Glomerular endothelial cell (primary cell): ENCODE results near the gene NKPD1. TPM values are rescaled to one million over a fixed set of nuclear protein-coding genes. Genes with fewer than 3 reads are reported as not detected.
A peak's percentile ranks its signal among the peaks of the same experiment; 100 is the strongest.

Source experiments
- DNase-seq: peaks from one replicate; pipeline ENCODE4 v3.0.0-alpha.2; 2011; ENCODE audit warnings: low read depth, low spot score; ENCODE audit errors: extremely low read depth
- total RNA-seq: library from RNA; depleted of rRNA; stranded (reverse); fragments of >200 nt; gene quantifications from 2 replicates; pipeline ENCODE4 v1.2.3, GENCODE V29; 2015

Gene NKPD1, protein sequence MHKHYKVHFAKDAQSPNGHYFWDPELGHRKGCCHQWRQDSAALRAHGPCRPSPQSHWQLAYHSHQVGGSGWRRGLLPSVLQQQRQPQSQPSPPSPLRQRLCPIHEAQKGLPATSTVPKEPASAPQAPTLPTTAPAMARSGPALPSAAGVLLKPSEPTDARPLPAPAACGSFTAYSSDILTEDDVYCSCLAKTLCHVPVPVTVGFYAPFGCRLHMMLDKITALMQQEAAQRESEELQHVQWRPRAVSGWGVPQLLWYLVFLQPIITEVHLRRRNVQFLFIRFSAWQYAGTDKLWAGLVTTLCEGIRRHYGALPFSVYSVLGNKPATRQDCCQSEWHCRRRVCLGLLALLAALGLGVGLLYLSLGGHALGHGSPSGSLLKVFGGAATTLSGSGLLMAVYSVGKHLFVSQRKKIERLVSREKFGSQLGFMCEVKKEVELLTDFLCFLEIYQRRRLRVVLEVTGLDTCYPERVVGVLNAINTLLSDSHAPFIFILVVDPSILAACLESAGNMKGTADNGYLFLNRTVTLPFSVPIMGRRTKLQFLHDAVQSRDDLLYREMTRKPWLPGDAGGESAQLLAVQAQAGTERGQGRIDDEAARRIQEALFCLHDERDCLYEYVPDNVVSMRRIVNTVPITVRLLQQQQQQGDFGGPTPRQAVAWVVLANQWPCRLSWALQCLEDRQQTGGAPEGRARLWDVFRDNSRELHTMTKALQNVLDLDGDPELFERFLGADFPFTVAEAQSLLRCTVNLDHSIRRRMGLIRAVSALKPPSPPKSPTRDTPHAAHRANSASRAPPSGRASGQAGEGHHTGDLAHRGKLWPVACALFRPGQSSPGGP
- total RNA-seq = 0.29 TPM in 2 replicates

DNA sequence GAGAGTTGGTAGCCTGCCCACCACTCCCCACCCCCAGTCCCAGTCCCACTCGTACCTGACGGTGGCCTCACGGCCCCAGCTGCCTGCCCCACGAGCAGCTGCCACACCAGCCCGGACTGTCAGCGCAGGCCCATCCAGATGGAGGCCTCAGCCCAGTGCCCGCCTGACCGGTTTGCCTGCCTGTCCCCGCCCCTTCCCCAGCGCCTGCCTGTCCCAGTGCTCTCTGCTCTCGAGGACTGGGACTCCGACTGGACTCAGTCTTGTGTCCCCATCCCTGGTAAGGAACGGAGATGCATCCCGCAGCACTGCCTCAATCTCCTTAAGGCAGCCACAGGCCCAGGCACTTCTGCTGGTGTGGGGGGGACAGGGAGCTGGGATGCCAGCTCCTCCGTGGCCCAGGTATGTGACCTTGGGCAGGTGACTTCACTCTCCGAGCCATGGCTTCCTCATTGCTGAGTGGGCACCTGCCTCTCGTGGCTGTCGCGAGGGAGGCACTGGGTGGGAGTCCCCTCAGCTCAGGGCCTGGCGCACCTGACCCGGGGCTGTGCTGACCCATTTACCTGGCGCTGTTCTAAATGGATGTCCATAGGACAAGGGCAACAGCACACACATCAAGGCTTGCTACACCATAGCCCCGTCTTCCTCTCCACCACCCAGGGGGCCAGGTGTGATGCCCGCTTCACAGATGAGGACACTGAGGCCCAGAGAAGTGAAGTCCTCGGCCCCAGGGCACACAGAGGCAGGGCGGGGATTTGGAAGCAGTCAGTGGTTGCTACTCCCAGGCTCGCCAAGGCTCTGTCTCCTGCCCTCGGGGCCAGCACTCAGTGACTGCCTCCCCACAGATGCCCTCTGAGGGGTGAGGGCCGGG lies at the start of gene NKPD1:
Gene NKPD1, minus strand, starts transcription at position 113 of the 868 bp plus-strand sequence. CDS start 832 bp downstream, outside the sequence.
- no peak for DNase-seq

DNA sequence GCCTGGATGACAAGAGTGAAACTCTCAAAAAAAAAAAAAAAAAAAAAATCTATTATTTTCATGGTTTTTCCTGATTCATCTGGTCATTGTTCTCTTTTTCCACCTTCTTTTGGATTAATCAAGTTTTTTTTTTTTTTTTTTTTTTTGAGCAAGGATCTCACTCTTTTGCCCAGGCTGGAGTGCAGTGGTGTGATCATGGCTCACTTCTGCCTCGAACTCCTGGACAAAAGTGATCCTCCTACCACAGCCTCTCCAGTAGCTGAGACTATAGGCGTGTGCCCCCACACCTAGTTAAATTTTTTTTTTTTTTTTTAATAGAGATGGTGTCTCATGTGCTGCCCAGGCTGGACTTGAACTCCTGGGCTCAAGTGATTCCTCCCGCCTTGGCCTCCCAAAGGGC lies 45.5 kb upstream of the NKPD1 start:
- no peak for DNase-seq

DNA sequence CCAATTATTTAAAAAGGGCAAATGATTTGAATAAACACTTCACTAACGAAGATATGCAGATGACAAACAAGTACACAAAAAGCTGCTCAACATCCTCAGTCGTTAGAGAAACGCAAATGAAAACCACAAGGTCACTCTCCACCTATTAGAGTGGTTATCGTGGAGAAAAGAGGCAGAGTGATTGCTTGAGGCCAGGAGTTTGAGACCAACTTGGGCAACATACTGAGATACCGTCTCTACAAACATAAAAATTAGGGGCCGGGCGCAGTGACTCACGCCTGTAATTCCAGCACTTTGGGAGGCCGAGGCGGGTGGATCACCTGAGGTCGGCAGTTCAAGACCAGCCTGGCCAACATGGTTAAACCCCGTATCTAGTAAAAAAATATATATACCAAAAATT lies 45.0 kb upstream of the NKPD1 start:
- DNase-seq = no peak

DNA sequence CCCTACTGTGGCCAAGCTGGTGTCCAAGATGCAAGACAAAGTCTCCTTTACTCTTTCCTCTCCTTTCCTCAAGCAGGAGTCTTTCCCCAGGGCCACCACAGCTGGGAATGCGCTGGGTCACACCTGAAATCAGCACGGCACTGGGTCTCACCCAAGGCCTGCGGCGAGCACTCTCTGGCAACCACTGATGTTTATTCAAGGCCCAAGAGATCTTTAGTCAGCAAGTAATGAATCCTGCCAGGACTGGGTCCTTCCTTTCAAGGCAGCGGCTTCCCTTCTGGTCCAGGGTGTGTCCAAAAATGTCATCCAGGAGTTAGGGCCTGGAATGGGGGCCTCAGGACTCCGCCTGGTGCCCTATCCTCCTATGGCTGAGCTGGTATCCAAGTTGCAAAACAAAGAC lies 41.9 kb upstream of the NKPD1 start:
- DNase-seq = no peak

DNA sequence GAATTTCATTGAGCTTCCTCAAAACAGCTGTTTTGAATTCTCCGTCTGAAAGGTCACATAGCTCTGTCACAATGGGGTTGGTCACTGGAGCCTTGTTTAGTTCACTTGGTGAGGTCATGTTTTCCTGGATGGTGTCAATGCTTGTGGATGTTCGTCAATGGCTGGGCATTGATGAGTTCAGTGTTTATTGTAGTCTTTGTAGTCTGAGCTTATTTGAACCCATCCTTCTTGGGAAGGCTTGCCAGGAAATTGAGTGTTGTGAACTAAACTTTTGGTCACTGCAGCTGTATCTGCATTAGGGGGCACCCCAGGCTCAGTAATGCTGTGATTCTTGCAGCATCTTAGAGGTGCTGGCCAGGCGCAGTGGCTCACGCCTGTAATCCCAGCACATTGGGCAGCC lies 39.8 kb upstream of the NKPD1 start:
- DNase-seq = no peak

DNA sequence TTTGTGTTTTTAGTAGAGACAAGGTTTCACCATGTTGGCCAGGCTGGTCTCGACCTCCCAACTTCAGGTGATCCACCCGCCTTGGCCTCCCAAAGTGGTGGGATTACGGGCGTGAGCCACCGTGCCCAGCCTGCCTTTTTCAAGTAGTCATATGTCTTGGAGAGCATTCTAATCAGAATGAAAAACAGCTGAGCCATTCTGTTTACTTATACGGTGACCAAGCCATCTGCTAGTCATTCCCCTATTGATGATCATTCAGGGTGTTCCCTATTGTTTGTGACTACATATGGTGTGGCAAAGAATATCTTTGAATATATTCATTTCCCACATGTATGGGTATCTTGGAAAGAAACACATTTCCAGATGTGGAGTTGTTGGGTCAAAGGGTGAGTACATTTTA lies 35.0 kb upstream of the NKPD1 start:
- DNase-seq = no peak

DNA sequence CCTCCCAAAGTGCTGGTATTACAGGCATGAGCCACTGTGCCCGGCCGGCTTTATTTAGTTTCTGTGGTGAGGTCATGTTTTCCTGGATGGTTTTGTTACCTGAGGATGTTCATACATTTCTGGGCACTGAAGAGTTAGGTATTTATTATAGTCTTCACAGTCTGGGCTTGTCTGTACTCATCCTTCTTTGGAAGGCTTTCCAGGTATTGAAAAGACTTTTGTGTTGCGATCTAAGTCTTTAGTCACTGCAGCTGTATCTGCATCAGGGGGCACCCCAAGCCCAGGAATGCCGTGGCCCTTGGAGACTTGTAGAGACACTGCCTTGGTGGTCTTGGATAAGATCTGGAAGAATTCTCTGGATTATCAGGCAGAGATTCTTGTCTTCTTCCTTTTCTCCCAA lies 30.6 kb upstream of the NKPD1 start:
- DNase-seq = no peak

DNA sequence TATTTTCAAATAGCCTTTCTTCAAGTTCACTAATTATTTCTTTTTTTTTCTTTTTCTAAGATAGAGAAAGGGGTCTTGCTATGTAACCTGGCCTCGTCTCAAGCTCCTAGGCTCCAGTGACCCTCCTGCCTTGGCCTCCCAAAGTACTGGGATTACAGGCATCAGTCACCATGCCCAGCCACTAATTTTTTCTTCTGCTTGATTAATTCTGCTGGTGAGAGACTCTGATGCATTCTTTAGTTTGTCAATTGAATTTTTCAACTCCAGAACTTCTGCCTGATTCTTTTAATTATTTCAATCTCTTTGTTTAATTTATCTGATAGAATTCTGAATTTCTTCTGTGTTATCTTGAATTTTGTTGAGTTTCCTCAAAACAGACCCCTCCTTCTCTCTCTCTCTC lies 29.2 kb upstream of the NKPD1 start:
- no peak for DNase-seq

DNA sequence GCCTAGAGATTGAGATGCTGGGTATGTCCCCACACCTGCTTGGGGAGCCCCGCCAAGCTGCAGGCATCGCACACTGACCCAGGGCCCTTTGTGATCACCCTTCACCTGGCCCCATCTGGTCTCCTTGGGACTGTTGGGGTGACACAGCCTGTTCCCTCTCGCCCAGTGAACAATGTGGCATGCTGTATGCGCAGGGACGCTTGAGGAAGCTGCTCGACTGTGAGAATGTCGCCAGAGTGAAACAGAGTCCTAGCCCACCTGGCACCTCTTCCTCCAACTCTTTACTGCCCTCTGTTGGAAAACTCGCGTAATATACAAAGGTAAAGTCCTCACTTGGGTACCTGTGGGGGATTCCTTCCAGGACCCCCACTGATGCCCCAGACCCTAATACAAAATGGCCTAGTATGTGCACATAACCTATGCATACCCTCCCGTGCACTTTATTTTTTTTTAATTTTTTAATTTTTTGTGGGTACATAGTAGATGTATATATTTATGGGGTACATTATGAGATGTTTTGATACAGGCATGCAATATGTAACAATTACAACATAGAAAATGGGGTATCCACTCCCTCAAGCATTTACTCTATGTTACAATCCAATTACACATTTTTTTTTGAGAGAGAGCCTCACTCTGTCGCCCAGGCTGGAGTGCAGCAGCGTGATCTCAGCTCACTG lies 26.8 kb upstream of the NKPD1 start:
- DNase-seq = no peak

DNA sequence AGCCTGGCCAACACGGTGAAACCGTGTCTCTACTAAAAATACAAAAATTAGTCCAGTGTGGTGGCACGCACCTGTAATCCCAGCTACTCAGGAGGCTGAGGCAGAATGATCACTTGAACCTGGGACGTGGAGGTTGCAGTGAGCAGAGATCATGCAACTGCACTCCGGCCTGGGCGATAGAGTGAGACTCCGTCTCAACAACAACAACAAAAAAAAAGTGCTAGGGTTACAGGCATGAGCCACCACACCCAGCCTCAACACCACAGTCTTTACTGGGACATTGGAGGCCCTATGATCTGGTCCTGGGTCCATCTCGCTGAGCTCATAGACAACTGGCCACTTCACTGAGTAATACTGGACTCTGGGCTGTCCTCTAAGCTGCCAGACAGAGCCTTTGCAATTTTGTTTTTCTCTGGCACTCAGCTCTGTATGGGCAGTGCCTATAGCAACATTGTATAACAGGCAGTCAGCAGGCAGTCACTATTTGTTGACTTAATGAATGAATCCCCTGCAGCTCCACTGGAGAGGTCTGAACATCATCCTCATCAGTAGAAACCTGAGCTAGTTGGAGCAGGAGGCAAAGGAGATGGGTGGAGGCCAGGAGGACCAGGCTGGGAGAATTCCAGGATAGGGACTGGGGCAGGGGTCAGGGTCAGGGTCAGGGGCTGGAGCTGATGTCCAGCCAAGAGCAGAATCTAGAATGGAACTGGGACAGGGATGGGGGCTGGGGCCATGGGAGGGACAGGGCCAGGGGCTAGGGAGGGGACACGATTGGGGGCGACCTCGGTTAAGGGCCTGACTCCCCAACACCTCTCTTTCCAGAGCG lies 25.9 kb upstream of the NKPD1 start:
- no peak for DNase-seq

DNA sequence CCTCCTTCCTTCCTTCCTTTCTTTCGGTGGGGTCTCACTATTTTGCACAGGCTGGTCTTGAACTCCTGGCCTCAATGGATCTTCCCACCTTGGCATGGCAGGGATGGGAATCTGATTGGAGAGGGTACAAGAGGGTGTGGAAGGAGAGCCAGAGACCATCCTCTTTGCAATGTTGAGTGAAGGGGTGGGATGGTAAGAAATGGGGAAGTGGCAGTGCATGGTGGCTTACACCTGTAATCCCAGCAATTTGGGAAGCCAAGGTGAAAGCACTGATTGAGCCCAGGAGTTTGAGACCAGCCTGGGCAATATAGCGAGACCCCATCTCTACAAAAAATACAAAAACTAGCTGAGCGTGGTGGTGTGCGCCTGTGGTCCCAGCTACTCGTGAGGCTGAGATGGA lies 23.3 kb upstream of the NKPD1 start:
- DNase-seq = no peak

DNA sequence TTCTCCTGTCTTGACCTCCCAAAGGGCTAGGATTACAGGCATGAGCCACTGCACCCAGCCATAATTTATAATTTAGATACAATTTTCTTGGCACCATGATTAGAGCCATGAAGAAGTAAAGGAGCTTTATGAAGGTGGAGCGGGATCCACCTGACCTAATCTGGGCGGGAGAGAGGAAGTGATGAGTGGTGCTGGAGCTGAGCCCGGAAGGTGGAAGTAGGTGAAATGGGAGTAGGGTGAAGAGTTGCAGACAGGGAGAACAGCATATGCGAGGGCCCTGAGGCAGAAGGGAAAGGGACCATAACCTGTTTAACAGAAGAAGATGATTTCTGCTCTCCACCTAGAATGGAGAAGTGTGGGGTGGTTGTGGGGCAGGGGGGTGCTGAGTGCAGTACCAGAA lies 22.0 kb upstream of the NKPD1 start:
- DNase-seq = no peak

DNA sequence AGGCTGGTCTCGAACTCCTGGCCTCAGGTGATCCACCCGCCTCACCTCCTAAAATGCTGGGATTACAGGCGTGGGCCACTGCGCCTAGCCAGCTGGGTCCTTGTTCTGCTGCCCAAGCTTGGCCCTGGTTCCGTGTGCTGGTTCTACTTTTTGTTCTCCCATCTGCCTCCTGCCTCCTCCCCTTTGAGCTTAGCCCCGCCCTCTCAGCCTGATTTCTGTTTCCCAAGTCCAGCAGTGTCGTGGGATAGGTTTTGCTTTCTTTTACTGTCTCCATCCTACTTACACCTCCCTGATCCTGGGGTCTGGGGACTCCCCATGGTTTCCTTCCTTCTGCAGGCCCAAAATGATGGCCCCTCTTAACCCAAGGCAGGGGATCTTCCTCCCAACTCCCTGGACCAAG lies 20.2 kb upstream of the NKPD1 start:
- no peak for DNase-seq

DNA sequence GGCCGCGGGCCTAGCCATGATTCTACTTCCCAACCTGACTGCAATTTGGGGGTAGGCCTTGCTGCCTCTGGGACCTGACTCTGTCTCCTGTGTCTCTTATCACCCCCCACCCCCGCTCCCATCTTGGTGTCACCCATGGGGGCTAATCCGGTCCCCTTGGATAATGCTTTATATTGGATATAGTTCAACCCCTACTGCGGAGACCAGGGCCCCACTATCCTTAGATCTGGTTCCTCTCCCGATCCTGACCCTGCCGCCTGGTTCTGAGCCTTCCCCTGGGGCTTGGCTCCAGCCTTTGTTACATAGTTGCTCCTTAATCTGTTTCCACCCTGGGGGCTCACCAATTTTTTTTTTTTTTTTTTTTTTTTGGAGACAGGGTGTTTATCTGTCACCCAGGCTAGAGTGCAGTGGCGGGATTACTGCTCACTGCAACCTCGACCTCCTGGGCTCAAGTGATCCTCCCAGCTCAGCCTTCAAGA lies 19.1 kb upstream of the NKPD1 start:
- DNase-seq = no peak

DNA sequence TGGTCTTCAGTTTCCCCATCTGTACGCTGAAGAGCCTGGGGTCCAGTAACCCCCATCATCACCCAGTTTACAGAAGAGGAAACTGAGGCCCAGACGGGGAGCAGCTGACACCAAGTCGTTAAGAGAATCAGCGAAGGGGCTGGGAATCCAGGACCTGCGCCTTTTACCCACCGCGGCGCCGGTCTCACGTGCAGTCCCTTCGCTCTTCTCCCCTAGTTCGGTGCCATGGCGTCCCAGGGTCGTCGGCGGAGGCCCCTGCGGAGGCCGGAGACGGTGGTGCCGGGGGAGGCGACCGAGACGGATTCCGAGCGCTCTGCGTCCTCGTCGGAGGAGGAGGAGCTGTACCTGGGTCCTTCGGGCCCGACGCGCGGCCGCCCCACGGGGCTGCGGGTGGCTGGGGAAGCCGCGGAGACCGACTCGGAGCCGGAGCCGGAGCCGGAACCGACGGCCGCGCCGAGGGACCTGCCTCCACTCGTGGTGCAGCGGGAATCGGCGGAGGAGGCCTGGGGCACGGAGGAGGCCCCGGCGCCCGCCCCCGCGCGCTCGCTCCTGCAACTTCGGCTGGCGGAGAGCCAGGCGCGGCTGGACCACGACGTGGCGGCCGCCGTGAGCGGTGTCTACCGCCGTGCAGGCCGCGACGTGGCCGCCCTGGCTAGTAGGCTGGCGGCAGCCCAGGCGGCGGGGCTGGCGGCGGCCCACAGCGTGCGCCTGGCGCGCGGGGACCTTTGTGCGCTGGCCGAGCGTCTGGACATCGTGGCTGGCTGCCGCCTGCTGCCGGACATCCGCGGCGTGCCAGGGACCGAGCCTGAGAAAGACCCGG lies 18.5 kb upstream of the NKPD1 start:
- no peak for DNase-seq

DNA sequence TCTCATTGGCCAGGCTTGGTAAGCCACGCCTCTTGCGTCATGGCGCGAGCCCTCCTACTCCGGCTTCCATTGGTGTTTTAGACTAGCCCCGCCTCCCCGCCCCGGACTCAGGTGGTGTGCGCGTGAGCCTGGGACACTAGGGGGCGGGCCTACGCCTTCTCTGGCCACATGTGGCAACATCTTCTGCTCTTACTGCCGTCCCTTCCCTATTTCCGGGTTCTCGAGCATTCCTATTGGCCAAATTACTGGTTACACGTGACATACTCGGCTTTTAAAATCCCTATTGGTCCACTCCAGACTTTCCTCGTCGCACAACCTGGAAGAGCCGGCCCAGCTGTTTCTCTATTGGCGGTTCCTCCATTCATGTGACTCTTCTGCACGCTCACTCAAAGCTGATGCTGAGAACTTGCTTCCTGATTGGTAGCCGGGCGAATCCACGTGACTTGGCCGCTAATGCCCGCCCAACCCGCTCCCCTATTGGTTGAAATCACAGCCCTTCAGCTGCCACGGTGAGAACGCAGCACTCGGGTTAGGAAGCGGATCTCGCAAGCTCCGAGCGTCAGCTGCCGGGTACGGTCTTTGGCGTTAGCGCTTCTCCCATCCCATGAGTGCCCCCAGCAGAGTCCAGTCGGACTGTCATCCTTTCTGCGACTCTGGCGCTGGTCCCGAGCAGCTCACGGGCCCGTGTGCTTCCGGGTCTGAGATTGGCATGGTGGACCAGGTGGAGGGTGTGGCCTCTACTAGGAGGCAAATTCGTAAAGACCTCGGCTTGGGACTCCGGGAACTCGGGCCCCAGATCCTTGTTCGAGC lies 17.7 kb upstream of the NKPD1 start, which contains the start of gene BLOC1S3:
Gene BLOC1S3, plus strand, starts transcription at position 523 of the 810 bp plus-strand sequence. CDS start 513 bp downstream, outside the sequence.
- DNase-seq = peak; percentile 99

DNA sequence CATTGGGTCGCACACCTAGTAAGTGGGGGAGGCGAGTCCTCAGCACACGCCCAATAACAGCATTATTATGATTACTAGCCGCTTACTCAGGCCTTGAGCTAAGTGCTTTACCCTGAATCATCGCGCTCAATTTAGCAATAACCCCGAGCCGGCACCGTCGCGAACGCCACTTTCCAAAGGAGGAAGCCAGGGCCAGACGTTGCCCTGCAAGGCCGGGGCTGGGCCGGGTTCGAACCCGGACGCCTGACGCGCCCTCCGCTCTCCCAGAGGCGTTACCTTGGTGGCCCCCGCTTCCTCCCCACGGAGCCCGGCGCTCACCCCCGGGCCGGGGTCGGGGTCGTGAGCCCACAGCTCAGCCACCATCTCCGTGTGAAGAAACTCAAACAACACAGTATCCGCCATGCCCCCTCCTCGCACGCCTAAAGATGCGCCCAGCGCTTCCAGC lies 17.1 kb upstream of the NKPD1 start, which contains the start of gene TRAPPC6A:
Gene TRAPPC6A, minus strand, starts transcription at position 421 of the 445 bp plus-strand sequence. Its CDS starts 19 bp downstream, at position 402.
- DNase-seq = no peak
